ENCODE results near the gene THEMIS.

- no peak for TF ChIP-seq CTCF (IDR thresholded peaks at IDR 0.05; ENCODE audit: poor library complexity)
- TF ChIP-seq EZH2 (IDR thresholded peaks at IDR 0.05; ENCODE audit: borderline replicate concordance), result no peak
- TF ChIP-seq EZH2phosphoT487 (IDR thresholded peaks at IDR 0.05; ENCODE audit: low read depth, severe bottlenecking, unreplicated experiment), result no peak
These were observed 132.1 kb downstream of the THEMIS start for GRCh38 chr6:127768745-127769144.

Measured in hepatocyte (in vitro differentiated cells).